Parathyroid adenoma (tissue), 2 donors: ENCODE results near the gene EHMT2.

Experiments
- H2AFZ ChIP-seq: fragments of 300-600 bp; sonication (generic); one replicate; pipeline ENCODE4 v1.7.0; 2017; ENCODE audit warnings: antibody characterized with exemption, mild to moderate bottlenecking
- H3K27ac ChIP-seq: fragments of 300-600 bp; sonication (generic); one replicate; pipeline ENCODE4 v1.7.0; 2017
- H3K27me3 ChIP-seq: fragments of 300-600 bp; sonication (generic); one replicate; pipeline ENCODE4 v1.7.0; 2017; ENCODE audit warnings: low read length; ENCODE audit not compliant: control insufficient read depth, insufficient read depth
- H3K36me3 ChIP-seq: fragments of 300-600 bp; sonication (generic); one replicate; pipeline ENCODE4 v1.7.0; 2017; ENCODE audit warnings: low read length; ENCODE audit not compliant: control insufficient read depth, insufficient read depth
- H3K4me1 ChIP-seq: fragments of 300-600 bp; sonication (generic); one replicate; pipeline ENCODE4 v1.7.0; 2017; ENCODE audit warnings: control low read depth
- H3K4me2 ChIP-seq: fragments of 300-600 bp; sonication (generic); one replicate; pipeline ENCODE4 v1.7.0; 2017; ENCODE audit warnings: low read length
- H3K4me3 ChIP-seq: fragments of 300-600 bp; sonication (generic); one replicate; pipeline ENCODE4 v1.7.0; 2017; ENCODE audit warnings: low read depth, low read length
- H3K79me2 ChIP-seq: fragments of 300-600 bp; sonication (generic); one replicate; pipeline ENCODE4 v1.7.0; 2017; ENCODE audit warnings: control low read depth
- H3K9ac ChIP-seq: fragments of 300-600 bp; sonication (generic); one replicate; pipeline ENCODE4 v1.7.0; 2017; ENCODE audit warnings: mild to moderate bottlenecking
- H3K9me3 ChIP-seq: fragments of 300-600 bp; sonication (generic); one replicate; pipeline ENCODE4 v1.7.0; 2017; ENCODE audit warnings: low read length; ENCODE audit not compliant: control insufficient read depth
- CTCF ChIP-seq: fragments of 300-600 bp; sonication (generic); IDR thresholded peaks from one replicate; pipeline ENCODE4 v1.7.0; 2017; ENCODE audit warnings: antibody characterized with exemption, mild to moderate bottlenecking
- donor health status: primary hyperparathyroidism.

EHMT2 gene

GRCh38 chr6:31862344-31863235, 34.9 kb downstream of the EHMT2 start, which contains the start of gene NEU1:
TSS of gene NEU1 (minus strand) at chr6:31862821. CDS start at chr6:31862776, 45 bp downstream.
- peak within 1 kb of the TSS; percentile 65 for H3K9ac ChIP-seq
- H3K4me1 ChIP-seq, result peaks cover 20% of the 10 kb centered on the region
- peak within 1 kb of the TSS; percentile 67 for H3K27ac ChIP-seq
- H3K79me2 ChIP-seq, result peaks cover 2% of the 10 kb centered on the region
- H3K4me2 ChIP-seq, result peak within 1 kb of the TSS; percentile 81
- peak within 1 kb of the TSS; percentile 88 for H2AFZ ChIP-seq
- TF ChIP-seq CTCF, result no peak
- peak within 1 kb of the TSS; percentile 89 for H3K4me3 ChIP-seq
- no peaks in the 10 kb centered on the region for H3K36me3 ChIP-seq
- H3K27me3 ChIP-seq, result no peaks in the 10 kb centered on the region
- H3K9me3 ChIP-seq, result no peaks in the 10 kb centered on the region

- no peaks in the 10 kb centered on the region for H3K27me3 ChIP-seq
- peak overlapping the region; percentile 89 for H3K4me3 ChIP-seq
- H3K36me3 ChIP-seq, result no peaks in the 10 kb centered on the region
- H3K4me2 ChIP-seq, result peak overlapping the region; percentile 81
- H3K9me3 ChIP-seq, result no peaks in the 10 kb centered on the region
- no peak for TF ChIP-seq CTCF
- H2AFZ ChIP-seq, result peak overlapping the region; percentile 88
- peak overlapping the region; percentile 65 for H3K9ac ChIP-seq
- H3K79me2 ChIP-seq, result peaks cover 2% of the 10 kb centered on the region
- no peak overlapping the region for H3K27ac ChIP-seq
- peaks cover 20% of the 10 kb centered on the region for H3K4me1 ChIP-seq
Observed at GRCh38 chr6:31861919-31862343, 35.6 kb downstream of the EHMT2 start.

- Histone ChIP-seq H3K4me1 (peaks cover 20% of the 10 kb centered on the region), H3K27me3 (no peaks in the 10 kb centered on the region), H2AFZ (no peak overlapping the region), H3K79me2 (peaks cover 2% of the 10 kb centered on the region), H3K27ac (no peak overlapping the region), H3K4me2 (no peak overlapping the region), H3K36me3 (no peaks in the 10 kb centered on the region), H3K4me3 (no peak overlapping the region), H3K9ac (no peak overlapping the region), H3K9me3 (no peaks in the 10 kb centered on the region)
- TF ChIP-seq CTCF, result no peak
Observed at GRCh38 chr6:31861150-31861549, 36.3 kb downstream of the EHMT2 start.

- no peak overlapping the region for H2AFZ ChIP-seq
- H3K4me2 ChIP-seq, result no peak overlapping the region
- peaks cover 2% of the 10 kb centered on the region for H3K79me2 ChIP-seq
- H3K9me3 ChIP-seq, result no peaks in the 10 kb centered on the region
- H3K36me3 ChIP-seq, result no peaks in the 10 kb centered on the region
- peaks cover 16% of the 10 kb centered on the region for H3K4me1 ChIP-seq
- no peak overlapping the region for H3K9ac ChIP-seq
- TF ChIP-seq CTCF, result no peak
- H3K27me3 ChIP-seq, result no peaks in the 10 kb centered on the region
- H3K4me3 ChIP-seq, result no peak overlapping the region
- no peak overlapping the region for H3K27ac ChIP-seq
Observed at GRCh38 chr6:31860349-31860748, 37.1 kb downstream of the EHMT2 start.
